NCI-H1930 (cell line): Measurements from ENCODE around the gene ALPK3.
A peak's percentile ranks its signal among the peaks of the same experiment; 100 is the strongest.
"Not testable (repeated sequence)": the region's sequence is repeated elsewhere in the genome, so short reads cannot be mapped to it uniquely, and the experiment has no call there.

Experiments used
- DNase-seq, 2 experiments: peaks; one replicate each; lab custom pipeline; 2025; lab: John Stamatoyannopoulos, UW

ALPK3 gene

GRCh38 chr15:84874981-84875699, 58.0 kb downstream of the ALPK3 start:
- DNase-seq: no peak

- DNase-seq: no peak
These were observed 59.1 kb downstream of the ALPK3 start for GRCh38 chr15:84876269-84876668.

GRCh38 chr15:84877701-84878100, 60.5 kb downstream of the ALPK3 start:
- not testable (repeated sequence) for DNase-seq

- peak; percentile 2 to 19 for DNase-seq
These were observed 61.3 kb downstream of the ALPK3 start for GRCh38 chr15:84878504-84878903.

GRCh38 chr15:84879088-84879780, 62.1 kb downstream of the ALPK3 start:
- no peak for DNase-seq

GRCh38 chr15:84880007-84880406, 62.9 kb downstream of the ALPK3 start:
- DNase-seq: no peak

GRCh38 chr15:84880822-84881519, 63.8 kb downstream of the ALPK3 start:
- DNase-seq: no peak

GRCh38 chr15:84881520-84881830, 64.3 kb downstream of the ALPK3 start:
- DNase-seq: no peak

- no peak for DNase-seq
These were observed 66.3 kb downstream of the ALPK3 start for GRCh38 chr15:84883466-84883865.

GRCh38 chr15:84883916-84884781, 67.0 kb downstream of the ALPK3 start, which contains the start of gene SLC28A1:
TSS of gene SLC28A1 (plus strand) at chr15:84884662. CDS start at chr15:84887761, 3,099 bp downstream.
- no peak for DNase-seq

- no peak for DNase-seq
These were observed 68.6 kb downstream of the ALPK3 start for GRCh38 chr15:84885801-84886200.

GRCh38 chr15:84886211-84886983, 69.2 kb downstream of the ALPK3 start:
- DNase-seq: no peak

- no peak for DNase-seq
These were observed 69.8 kb downstream of the ALPK3 start for GRCh38 chr15:84886984-84887299.

GRCh38 chr15:84887938-84888337, 70.8 kb downstream of the ALPK3 start:
- no peak for DNase-seq

GRCh38 chr15:84888639-84889038, 71.5 kb downstream of the ALPK3 start:
- DNase-seq: no peak

- DNase-seq: no peak
These were observed 72.3 kb downstream of the ALPK3 start for GRCh38 chr15:84889313-84889990.

- DNase-seq: no peak
These were observed 73.0 kb downstream of the ALPK3 start for GRCh38 chr15:84889991-84890669.

GRCh38 chr15:84890670-84891162, 73.6 kb downstream of the ALPK3 start:
- no peak for DNase-seq

GRCh38 chr15:84891339-84891738, 74.2 kb downstream of the ALPK3 start:
- DNase-seq: no peak

- no peak for DNase-seq
These were observed 75.7 kb downstream of the ALPK3 start for GRCh38 chr15:84892786-84893307.
